Measurements from ENCODE around the gene RUNX1. TPM values are rescaled to one million over a fixed set of nuclear protein-coding genes. Genes with fewer than 3 reads are reported as not detected.

Gene RUNX1
- total and polyA plus RNA-seq, 2 donors (not counting 1 experiment from before 2014, with no cell fraction given): 26.3 to 73.0 TPM

DNA sequence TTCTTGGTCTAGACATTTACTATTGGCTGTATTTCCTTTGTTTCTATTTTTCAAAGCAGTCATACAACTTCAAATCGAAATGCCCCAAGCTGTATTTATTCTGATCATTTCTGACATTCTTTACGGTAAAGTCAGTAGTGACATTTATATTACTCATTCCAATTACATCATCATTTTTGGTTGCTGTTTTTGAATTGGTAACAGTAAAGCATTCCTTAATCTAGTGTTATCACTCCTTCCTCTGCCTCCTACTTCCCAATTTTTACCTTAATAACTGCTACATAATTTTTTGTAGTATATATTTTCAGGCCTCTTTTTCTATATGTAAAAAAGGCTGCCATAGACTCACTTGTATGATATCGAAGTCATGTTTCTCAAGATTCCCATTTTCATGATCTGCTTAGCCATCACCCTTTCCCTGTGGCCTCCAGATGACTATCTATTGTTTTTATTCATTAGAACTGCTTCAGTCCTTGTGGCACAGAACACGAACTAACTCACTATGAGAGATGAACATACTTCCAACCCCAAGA lies 167.2 kb downstream of the RUNX1 start:
- DNase-seq: no peak
- no peak for TF ChIP-seq EZH2 (IDR thresholded peaks at IDR 0.05; ENCODE audit: borderline replicate concordance, insufficient read depth, low read depth, low read length, poor library complexity, severe bottlenecking)
- TF ChIP-seq, protein P1, sequence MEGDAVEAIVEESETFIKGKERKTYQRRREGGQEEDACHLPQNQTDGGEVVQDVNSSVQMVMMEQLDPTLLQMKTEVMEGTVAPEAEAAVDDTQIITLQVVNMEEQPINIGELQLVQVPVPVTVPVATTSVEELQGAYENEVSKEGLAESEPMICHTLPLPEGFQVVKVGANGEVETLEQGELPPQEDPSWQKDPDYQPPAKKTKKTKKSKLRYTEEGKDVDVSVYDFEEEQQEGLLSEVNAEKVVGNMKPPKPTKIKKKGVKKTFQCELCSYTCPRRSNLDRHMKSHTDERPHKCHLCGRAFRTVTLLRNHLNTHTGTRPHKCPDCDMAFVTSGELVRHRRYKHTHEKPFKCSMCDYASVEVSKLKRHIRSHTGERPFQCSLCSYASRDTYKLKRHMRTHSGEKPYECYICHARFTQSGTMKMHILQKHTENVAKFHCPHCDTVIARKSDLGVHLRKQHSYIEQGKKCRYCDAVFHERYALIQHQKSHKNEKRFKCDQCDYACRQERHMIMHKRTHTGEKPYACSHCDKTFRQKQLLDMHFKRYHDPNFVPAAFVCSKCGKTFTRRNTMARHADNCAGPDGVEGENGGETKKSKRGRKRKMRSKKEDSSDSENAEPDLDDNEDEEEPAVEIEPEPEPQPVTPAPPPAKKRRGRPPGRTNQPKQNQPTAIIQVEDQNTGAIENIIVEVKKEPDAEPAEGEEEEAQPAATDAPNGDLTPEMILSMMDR (IDR thresholded peaks at IDR 0.05): no peak
- Histone ChIP-seq H3K9ac (ENCODE audit: low read length) (no peak overlapping the region), H3K79me2 (ENCODE audit: control insufficient read depth, insufficient read depth, low read length) (peaks cover 47% of the 10 kb centered on the region), H3K27me3 (replicated peaks in 1 of 4; ENCODE audit: control extremely low read depth in 1 of 4, control insufficient read depth in 3 of 4, insufficient read depth in 4 of 4, low read length in 3 of 4) (no peaks in the 10 kb centered on the region), H3K4me3 (ENCODE audit: control extremely low read depth in 1 of 5, extremely low read depth in 1 of 5, insufficient read depth in 1 of 5, low read depth in 2 of 5, low read length in 4 of 5) (no peak overlapping the region), H2AFZ (ENCODE audit: insufficient read depth, low read depth, low read length, poor library complexity, severe bottlenecking) (no peak overlapping the region), H3K36me3 (replicated peaks in 1 of 2; ENCODE audit: control extremely low read depth in 1 of 2, control insufficient read depth in 1 of 2, extremely low read depth in 1 of 2, insufficient read depth in 2 of 2, low read length in 1 of 2) (peaks cover 6 to 15% of the 10 kb centered on the region in 2 experiments), H3K4me2 (replicated peaks; ENCODE audit: low read depth, low read length, poor library complexity, severe bottlenecking) (peak overlapping the region; percentile 28), H3K4me1 (ENCODE audit: control insufficient read depth in 2 of 2, insufficient read depth in 2 of 2, low read length in 2 of 2) (peaks cover 34 to 46% of the 10 kb centered on the region in 2 donors), H3K27ac (ENCODE audit: low read length in 2 of 2) (peak overlapping the region in 1 of 2 donors; percentile 12), H4K20me1 (ENCODE audit: control insufficient read depth, insufficient read depth, low read length, poor library complexity, severe bottlenecking) (peaks cover 16% of the 10 kb centered on the region), H3K9me3 (ENCODE audit: control extremely low read depth in 1 of 3, control insufficient read depth in 2 of 3, insufficient read depth in 1 of 3, low read length in 2 of 3) (no peaks in the 10 kb centered on the region)
- ChIA-PET POLR2A (interaction anchor here (0.7 kb wide), 1 partner anchor 92 kb away, joined by 4 read pairs; no protein-coding TSS in a partner anchor), CTCF (interaction anchor here (0.7 to 0.9 kb wide), 3 partner anchors 24 to 519 kb away, joined by 3 read pairs; no protein-coding TSS in a partner anchor)
- Mint-ChIP-seq H3K27me3 (no peaks in the 10 kb centered on the region), H3K4me3 (no peak overlapping the region), H3K4me1 (peaks cover 46% of the 10 kb centered on the region), H3K9me3 (ENCODE audit: insufficient read depth) (no peaks in the 10 kb centered on the region), H3K27ac (no peak overlapping the region)
- intact Hi-C loops (cut with micrococcal nuclease): loop anchor here (1.0 to 10.0 kb wide), 3 partner anchors 16 to 1053 kb away; no protein-coding TSS in a partner anchor
- WGBS (ENCODE audit: insufficient coverage): 62% methylated on average over 2 of the region's 4 CpGs
- ATAC-seq (ENCODE audit: low read depth): no peak

DNA sequence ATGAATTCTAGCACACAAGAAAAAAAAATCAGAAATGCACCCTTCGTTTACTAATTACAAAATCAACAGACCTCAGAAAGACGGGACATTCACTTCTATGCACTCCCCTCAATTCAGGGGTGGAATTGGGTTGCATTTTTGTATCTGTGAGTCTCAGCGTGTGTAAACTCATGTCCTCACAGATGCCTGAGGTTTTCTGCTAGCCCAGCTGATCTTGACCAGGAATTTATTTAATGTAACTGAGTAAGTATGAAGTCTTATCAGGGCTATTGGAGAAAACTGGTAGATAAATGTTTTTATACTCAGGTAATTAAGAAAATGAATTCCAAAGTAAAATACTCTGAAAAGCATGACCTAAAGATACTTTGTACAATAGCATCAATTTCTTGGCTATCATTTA lies 167.7 kb downstream of the RUNX1 start:
- H3K4me1 Mint-ChIP-seq: peaks cover 42% of the 10 kb centered on the region

More for the DNA sequence above, 167.7 kb downstream of the RUNX1 start:
- TF ChIP-seq EZH2 (IDR thresholded peaks at IDR 0.05; ENCODE audit: borderline replicate concordance, insufficient read depth, low read depth, low read length, poor library complexity, severe bottlenecking): no peak
- Histone ChIP-seq H3K27me3 (replicated peaks in 1 of 4; ENCODE audit: control extremely low read depth in 1 of 4, control insufficient read depth in 3 of 4, insufficient read depth in 4 of 4, low read length in 3 of 4) (no peaks in the 10 kb centered on the region), H3K9ac (ENCODE audit: low read length) (no peak overlapping the region), H3K4me3 (ENCODE audit: control extremely low read depth in 1 of 5, extremely low read depth in 1 of 5, insufficient read depth in 1 of 5, low read depth in 2 of 5, low read length in 4 of 5) (no peak overlapping the region), H3K36me3 (replicated peaks in 1 of 2; ENCODE audit: control extremely low read depth in 1 of 2, control insufficient read depth in 1 of 2, extremely low read depth in 1 of 2, insufficient read depth in 2 of 2, low read length in 1 of 2) (peaks cover 6 to 15% of the 10 kb centered on the region in 2 experiments), H3K4me2 (replicated peaks; ENCODE audit: low read depth, low read length, poor library complexity, severe bottlenecking) (no peak overlapping the region), H2AFZ (ENCODE audit: insufficient read depth, low read depth, low read length, poor library complexity, severe bottlenecking) (no peak overlapping the region), H3K9me3 (ENCODE audit: control extremely low read depth in 1 of 3, control insufficient read depth in 2 of 3, insufficient read depth in 1 of 3, low read length in 2 of 3) (no peaks in the 10 kb centered on the region), H3K27ac (ENCODE audit: low read length in 2 of 2) (peak overlapping the region in 1 of 2 donors; percentile 12), H4K20me1 (ENCODE audit: control insufficient read depth, insufficient read depth, low read length, poor library complexity, severe bottlenecking) (peaks cover 13% of the 10 kb centered on the region), H3K4me1 (ENCODE audit: control insufficient read depth in 2 of 2, insufficient read depth in 2 of 2, low read length in 2 of 2) (peaks cover 30 to 43% of the 10 kb centered on the region in 2 donors), H3K79me2 (ENCODE audit: control insufficient read depth, insufficient read depth, low read length) (peaks cover 43% of the 10 kb centered on the region)
- Mint-ChIP-seq H3K9me3 (ENCODE audit: insufficient read depth) (no peaks in the 10 kb centered on the region), H3K27ac (no peak overlapping the region), H3K4me3 (no peak overlapping the region), H3K27me3 (no peaks in the 10 kb centered on the region)
- ChIA-PET CTCF (no interaction called here), POLR2A (no interaction called here)
- WGBS (ENCODE audit: insufficient coverage): no CpG with 5 or more reads among the region's 3 CpGs
- ATAC-seq (ENCODE audit: low read depth) (no peak), DNase-seq (no peak)
- intact Hi-C loops (cut with micrococcal nuclease): loop anchor here (10.0 kb wide), 2 partner anchors 643 to 1053 kb away; no protein-coding TSS in a partner anchor

Measured in B cell (primary cell).